Ammon's horn (tissue), 1 donor: ENCODE measurements around the gene SERPING1.

Experiments used
- DNase-seq: peaks from one replicate; pipeline ENCODE4 v3.0.0-alpha.2; 2016; ENCODE audit warnings: low spot score

The SERPING1 gene

DNA sequence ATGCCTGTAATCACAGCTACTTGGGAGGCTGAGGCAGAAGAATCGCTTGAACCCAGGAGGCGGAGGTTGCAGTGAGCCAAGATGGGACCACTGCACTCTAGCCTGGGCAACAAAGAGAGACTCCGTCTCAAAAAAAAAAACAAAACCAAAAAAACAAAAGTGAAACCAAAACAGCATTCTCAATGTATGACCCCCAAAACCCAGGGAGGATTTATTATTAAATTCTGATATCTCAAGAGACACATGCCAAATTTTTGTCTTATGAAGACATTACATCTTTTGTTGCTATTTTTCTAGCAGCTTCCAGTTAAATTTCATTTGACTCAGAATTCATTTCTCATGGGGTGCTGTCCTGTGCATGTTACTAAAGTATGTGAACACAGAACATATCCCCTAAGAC lies 55.2 kb downstream of the SERPING1 start:
- DNase-seq: no peak

DNA sequence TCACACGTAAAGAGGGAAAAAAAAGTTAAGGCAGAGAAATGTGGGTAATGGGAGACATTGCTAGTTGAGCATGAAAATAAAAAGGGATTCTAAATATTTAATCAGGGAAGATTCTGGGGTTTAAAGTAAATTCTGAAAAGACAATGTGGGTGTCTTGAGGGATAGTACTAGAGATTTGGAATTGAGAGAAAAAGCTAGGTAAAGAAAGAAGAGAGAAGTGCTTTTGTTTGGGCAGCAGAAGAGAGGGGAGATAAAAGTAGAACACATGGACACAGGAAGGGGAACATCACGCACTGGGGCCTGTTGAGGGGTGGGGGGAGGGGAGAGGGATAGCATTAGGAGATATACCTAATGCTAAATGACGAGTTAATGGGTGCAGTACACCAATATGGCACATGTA lies 55.7 kb downstream of the SERPING1 start:
- no peak for DNase-seq

DNA sequence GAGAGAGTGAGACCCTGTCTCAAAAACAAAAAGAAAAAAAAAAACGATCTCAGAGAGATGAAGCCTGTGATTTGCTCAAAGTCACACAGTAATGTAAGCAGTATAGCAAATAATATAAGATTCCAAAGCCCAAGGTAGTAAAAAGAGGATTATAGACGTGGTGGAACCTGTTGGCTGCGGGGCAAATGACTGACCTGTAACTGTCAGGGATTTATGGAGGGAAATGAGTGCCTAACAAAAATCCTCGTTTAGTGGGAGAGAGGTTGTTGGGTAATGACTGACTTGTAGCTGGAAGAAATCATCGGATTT lies 59.4 kb downstream of the SERPING1 start:
- no peak for DNase-seq

DNA sequence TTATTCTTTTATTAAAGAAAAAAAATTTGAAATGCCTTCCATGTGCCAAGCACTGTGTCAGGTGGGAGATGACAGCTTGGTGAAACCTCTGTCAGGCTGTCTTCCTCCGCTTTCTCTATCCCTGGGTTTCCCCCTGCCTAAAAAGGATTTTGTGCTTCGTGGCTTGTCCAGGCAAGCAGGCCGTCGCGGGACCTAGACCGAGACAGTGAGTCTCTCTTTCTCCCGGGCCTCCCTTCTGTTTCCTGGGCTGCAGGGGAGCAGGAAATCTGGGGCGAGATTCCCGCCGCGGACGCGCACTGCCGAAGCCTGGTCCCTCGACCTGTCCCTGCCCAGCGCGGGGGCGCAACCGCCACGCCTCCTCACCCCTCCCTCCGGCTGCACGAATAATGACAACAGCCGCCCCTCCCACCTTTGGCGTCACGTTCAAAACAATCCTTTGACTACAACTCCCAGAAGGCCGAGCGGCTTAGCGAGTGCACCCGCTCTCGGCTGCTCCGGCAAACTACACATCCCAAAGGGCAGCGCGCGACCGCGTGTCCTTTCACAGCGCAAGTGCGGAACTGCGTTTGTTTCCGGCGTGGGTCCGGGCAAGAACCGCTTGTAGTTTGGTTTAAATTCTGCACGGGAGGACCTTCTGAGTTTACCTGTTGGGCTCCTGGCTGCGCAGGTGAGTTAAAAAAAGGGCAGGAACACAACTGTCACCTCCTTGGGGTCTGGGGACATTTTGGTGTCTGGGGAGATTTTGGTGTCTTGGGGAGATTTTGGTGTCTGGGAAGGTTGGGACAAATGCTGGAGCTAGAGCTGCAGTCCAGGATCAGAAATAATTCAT lies 59.9 kb downstream of the SERPING1 start, which contains the start of gene CLP1:
TSS of gene CLP1 (plus strand) at position 569 of the 829 bp plus-strand sequence. CDS start 1,715 bp downstream, outside the sequence.
- peak; percentile 100 for DNase-seq

DNA sequence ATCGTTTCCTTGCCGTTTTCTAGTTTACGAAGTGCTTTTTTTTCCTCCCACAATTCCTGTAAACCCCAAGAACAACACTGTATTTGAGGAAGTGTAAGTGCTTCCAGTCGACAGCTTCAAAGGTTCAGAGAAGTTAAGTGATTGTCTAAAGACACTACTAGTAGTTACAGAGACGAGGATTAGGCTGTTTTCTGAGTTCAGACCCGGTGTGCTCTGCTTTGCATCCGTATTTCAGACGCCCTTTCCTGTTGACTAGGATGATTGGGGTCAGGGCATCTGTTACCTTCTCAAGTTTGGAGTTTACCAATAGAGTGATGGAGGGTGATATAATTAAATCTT lies 60.5 kb downstream of the SERPING1 start:
- DNase-seq: no peak

DNA sequence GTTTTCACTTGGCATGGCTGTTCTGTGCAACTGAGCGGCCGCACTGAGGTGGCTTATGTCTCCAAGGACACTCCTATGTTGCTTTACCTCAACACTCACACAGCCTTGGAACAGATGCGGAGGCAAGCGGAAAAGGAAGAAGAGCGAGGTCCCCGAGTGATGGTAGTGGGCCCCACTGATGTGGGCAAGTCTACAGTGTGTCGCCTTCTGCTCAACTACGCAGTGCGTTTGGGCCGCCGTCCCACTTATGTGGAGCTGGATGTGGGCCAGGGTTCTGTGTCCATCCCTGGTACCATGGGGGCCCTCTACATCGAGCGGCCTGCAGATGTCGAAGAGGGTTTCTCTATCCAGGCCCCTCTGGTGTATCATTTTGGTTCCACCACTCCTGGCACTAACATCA lies 62.2 kb downstream of the SERPING1 start:
- DNase-seq: no peak

DNA sequence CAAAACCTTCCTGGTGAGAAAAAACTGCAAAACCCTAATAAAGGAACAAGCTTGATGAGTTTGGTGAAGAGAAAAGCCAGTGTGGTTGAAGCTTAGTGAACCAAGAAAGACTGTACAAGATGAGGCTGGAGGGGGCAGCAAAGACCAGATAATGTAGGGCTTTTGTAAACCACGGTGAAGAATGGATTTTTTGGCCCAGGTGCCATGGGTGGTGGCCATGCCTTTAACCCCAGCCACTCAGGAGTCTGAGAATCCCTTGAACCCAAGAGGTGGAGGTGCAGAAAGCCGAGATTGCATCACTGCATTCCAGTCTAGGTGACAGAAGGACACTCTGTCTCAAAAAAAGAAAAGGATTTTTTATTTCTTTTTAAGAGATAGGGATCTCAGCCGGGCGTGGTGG lies 65.4 kb downstream of the SERPING1 start:
- no peak for DNase-seq

DNA sequence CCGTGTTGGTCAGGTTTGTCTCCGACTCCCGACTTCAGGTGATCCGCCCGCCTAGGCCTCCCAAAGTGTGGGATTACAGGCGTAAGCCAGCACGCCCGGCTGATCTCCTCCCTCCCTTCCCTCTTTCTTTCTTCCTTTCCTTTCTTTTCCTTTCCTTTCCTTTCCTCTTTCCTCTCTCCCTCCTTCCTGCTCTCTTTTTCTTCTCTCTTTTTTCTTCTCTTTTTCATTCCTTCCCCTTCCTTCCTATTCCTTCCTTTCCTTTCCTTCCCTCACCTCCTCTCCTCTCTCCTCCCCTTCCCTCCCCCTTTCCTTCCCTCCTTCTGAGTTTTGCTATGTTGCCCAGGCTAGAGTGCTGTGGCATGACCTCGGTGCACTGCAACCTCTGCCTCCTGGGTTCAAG lies 66.5 kb downstream of the SERPING1 start:
- no peak for DNase-seq
